HL-60 (cell line): ENCODE data around the gene CCL17.

Experiments used
- DNase-seq, 2 experiments: peaks; one replicate each; pipeline ENCODE4 v3.0.0-alpha.2; 2010 to 2020; ENCODE audit warnings: low read depth in 1 of 2, low spot score in 1 of 2
- H3K27ac ChIP-seq: fragments of 250-450 bp; sonication (Bioruptor Pico); replicated peaks from 2 replicates; pipeline ENCODE4 v1.5.1; 2020; ENCODE audit warnings: mild to moderate bottlenecking, moderate library complexity
- H3K27me3 ChIP-seq: fragments of 250-450 bp; sonication (Bioruptor Pico); 2 replicates; pipeline ENCODE4 v1.5.1; 2021; ENCODE audit warnings: mild to moderate bottlenecking, moderate library complexity; ENCODE audit not compliant: insufficient read depth, poor library complexity, severe bottlenecking
- H3K4me3 ChIP-seq: replicated peaks from 2 replicates; pipeline ENCODE4 v1.5.1; 2011; ENCODE audit warnings: mild to moderate bottlenecking, control low read depth, low read length; ENCODE audit not compliant: insufficient read depth
- CTCF ChIP-seq: IDR thresholded peaks from one replicate; pipeline ENCODE4 v1.5.1; 2011; ENCODE audit warnings: low read length, control low read depth, inconsistent platforms; ENCODE audit not compliant: insufficient read depth
- GABPA ChIP-seq: IDR thresholded peaks from 2 replicates; pipeline ENCODE4 v1.6.1; 2012; ENCODE audit warnings: low read depth
- POLR2AphosphoS5 ChIP-seq: IDR thresholded peaks from 2 replicates; pipeline ENCODE4 v1.6.1; 2012; ENCODE audit warnings: low read depth
- REST ChIP-seq: IDR thresholded peaks from 2 replicates; pipeline ENCODE4 v1.6.1; 2012; ENCODE audit warnings: low read depth; ENCODE audit not compliant: insufficient replicate concordance
- SPI1 ChIP-seq: IDR thresholded peaks from 2 replicates; pipeline ENCODE4 v1.6.1; 2012; ENCODE audit warnings: low read depth, mild to moderate bottlenecking, borderline replicate concordance

Gene CCL17

DNA sequence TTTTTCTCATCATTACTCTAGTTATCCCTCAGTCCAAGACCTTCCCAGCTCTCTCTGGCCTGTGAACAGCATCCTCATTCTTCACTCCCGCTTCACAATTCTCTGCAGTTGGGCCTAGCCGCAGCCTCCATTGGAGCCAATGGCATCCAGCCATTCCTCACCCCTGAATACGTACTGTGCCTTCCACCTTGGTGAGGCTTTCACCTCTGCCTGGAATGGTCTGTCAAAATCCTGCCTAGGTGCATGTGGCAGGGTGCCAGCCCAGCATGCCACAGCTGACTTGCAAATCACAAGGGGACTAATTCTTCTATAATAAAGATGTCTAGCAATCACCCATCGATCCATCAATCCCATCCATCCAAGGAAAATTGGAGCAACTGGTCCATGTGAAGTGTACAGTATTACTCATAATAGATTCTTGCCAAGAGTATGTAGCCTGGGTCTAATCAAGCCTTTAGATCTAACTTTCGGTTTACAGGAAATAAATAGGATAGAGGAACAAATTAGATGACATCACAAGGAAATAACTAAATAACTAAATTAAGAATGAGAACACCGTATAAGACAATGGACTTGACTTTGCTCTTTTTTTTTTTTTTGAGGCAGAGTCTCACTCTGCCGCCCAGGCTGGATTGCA is 37.3 kb upstream of the CCL17 start:
- DNase-seq = no peak
- no peak overlapping the region for H3K4me3 ChIP-seq
- peaks cover 3% of the 10 kb centered on the region for H3K27me3 ChIP-seq
- no peak for TF ChIP-seq REST
- TF ChIP-seq POLR2AphosphoS5 = no peak
- no peak for TF ChIP-seq SPI1
- no peak for TF ChIP-seq CTCF
- no peak overlapping the region for H3K27ac ChIP-seq

GRCh38 chr16:57371494-57372371 is 32.8 kb upstream of the CCL17 start:
- no peak overlapping the region for H3K4me3 ChIP-seq
- H3K27me3 ChIP-seq = peaks cover 4% of the 10 kb centered on the region
- DNase-seq = no peak
- H3K27ac ChIP-seq = no peak overlapping the region
- TF ChIP-seq POLR2AphosphoS5 (no peak), GABPA (no peak), REST (no peak), CTCF (no peak), SPI1 (no peak)

GRCh38 chr16:57372372-57373116 is 32.0 kb upstream of the CCL17 start, which contains the start of gene CX3CL1:
TSS of gene CX3CL1 (plus strand) at chr16:57372490. CDS start at chr16:57372569, 79 bp downstream.
- TF ChIP-seq CTCF (no peak), POLR2AphosphoS5 (no peak), SPI1 (no peak), REST (no peak), GABPA (no peak)
- Histone ChIP-seq H3K27ac (no peak within 1 kb of the TSS), H3K27me3 (peaks cover 6% of the 10 kb centered on the region), H3K4me3 (no peak within 1 kb of the TSS)
- DNase-seq = no peak
